HG02678 (cell line): ENCODE measurements around the gene BNIP5.

Source experiments
- ATAC-seq: cut with Tn5 transposase; IDR thresholded peaks from one replicate; pipeline ENCODE4 v1.9.1; 2021; ENCODE audit warnings: mild to moderate bottlenecking, moderate library complexity; ENCODE audit not compliant: unreplicated experiment

Gene BNIP5

GRCh38 chr6:36301085-36301658, 35.5 kb downstream of the BNIP5 start:
- no peak for ATAC-seq

- ATAC-seq = no peak
Observed at GRCh38 chr6:36298027-36298426, 38.7 kb downstream of the BNIP5 start.

GRCh38 chr6:36297511-36297910, 39.2 kb downstream of the BNIP5 start:
- ATAC-seq = no peak

GRCh38 chr6:36297051-36297450, 39.6 kb downstream of the BNIP5 start:
- ATAC-seq = no peak

GRCh38 chr6:36296240-36296639, 40.4 kb downstream of the BNIP5 start:
- ATAC-seq = no peak

- no peak for ATAC-seq
Observed at GRCh38 chr6:36292170-36292569, 44.5 kb downstream of the BNIP5 start.

GRCh38 chr6:36290668-36291620, 45.7 kb downstream of the BNIP5 start:
- ATAC-seq = no peak

GRCh38 chr6:36289281-36289878, 47.3 kb downstream of the BNIP5 start:
- ATAC-seq = no peak

GRCh38 chr6:36286858-36287257, 49.8 kb downstream of the BNIP5 start:
- no peak for ATAC-seq

GRCh38 chr6:36285797-36286196, 50.9 kb downstream of the BNIP5 start:
- ATAC-seq = no peak

GRCh38 chr6:36285187-36285671, 51.5 kb downstream of the BNIP5 start:
- no peak for ATAC-seq

GRCh38 chr6:36284359-36284758, 52.3 kb downstream of the BNIP5 start:
- ATAC-seq = no peak

GRCh38 chr6:36283608-36284007, 53.1 kb downstream of the BNIP5 start:
- no peak for ATAC-seq

- ATAC-seq = no peak
Observed at GRCh38 chr6:36280983-36281382, 55.7 kb downstream of the BNIP5 start.

- no peak for ATAC-seq
Observed at GRCh38 chr6:36280467-36280866, 56.2 kb downstream of the BNIP5 start.

- no peak for ATAC-seq
Observed at GRCh38 chr6:36277946-36278470, 58.7 kb downstream of the BNIP5 start.

- no peak for ATAC-seq
Observed at GRCh38 chr6:36276581-36277536, 59.8 kb downstream of the BNIP5 start.

- no peak for ATAC-seq
Observed at GRCh38 chr6:36273802-36274514, 62.7 kb downstream of the BNIP5 start.

- ATAC-seq = no peak
Observed at GRCh38 chr6:36273067-36273466, 63.6 kb downstream of the BNIP5 start.

- ATAC-seq = no peak
Observed at GRCh38 chr6:36272234-36272633, 64.5 kb downstream of the BNIP5 start.
